Stimulated activated CD4-positive, alpha-beta T cell treated with anti-CD3 and anti-CD28 coated beads, TNF-alpha, amount 100 ng/mL, for 1 hour (primary cell): Measurements from ENCODE around the gene GRID2.

ENCODE experiments used
- DNase-seq, 3 donors: peaks; one replicate each; pipeline ENCODE4 v3.0.0-alpha.2; 2020; ENCODE audit warnings: low read depth in 3 of 3, low spot score in 1 of 3

The GRID2 gene

GRCh38 chr4:93182722-93183121 lies 879.0 kb downstream of the GRID2 start:
- DNase-seq: no peak

DNA sequence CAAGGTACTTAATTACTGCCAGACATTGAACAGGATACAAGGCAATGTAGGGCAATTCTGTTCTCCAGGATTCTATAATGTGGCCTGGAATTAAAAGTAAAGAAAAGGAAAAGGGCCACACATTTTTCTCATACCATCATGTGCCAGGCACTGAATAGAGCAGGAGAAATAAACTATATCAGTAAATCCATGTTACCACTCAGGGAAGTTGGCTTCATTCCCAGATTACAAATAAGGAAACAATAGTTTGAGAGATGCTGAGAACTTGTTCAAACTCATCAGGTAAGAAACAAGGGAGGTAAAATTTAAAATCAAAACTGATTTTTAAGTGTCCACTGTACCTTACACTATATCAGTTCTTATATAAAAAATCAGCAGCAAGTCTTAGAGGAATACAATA lies 879.8 kb downstream of the GRID2 start:
- DNase-seq: no peak

DNA sequence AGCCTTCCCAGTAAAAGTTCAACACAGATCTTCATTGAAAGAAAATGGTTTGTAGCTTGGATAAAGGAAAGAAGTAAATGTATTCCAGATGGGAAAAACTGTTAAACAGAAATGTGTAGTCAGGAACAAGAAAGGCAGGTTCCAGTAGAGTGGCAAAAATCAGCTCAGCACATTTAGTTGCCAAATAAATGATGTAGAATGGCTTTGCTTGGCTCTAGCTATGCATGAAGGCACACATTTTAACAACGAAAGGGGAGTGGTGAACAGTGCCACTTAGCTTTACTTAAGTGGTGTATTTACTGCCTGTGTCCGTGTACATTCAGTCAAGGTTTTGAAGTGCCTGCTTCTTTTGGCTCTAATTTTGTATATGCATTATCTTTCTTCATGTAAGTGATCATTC lies 880.3 kb downstream of the GRID2 start:
- no peak for DNase-seq

DNA sequence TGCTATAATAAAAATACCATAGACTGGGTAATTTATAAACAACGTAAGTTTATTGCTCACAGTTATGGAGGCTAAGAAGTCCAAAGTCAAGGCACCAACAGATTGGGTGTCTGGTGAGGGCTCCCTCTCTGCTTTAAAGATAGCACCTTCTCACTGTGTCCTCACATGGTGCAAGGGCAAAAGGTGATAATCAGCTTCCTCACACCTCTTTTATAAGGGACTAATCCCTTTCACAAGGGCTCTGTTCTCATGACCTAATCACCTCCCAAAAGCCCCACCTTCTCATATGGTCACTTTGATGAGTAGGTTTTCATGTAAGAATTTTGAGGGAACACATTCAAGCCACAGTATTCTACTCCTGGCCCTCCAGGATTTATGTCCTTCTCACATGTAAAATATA lies 883.1 kb downstream of the GRID2 start:
- no peak for DNase-seq

DNA sequence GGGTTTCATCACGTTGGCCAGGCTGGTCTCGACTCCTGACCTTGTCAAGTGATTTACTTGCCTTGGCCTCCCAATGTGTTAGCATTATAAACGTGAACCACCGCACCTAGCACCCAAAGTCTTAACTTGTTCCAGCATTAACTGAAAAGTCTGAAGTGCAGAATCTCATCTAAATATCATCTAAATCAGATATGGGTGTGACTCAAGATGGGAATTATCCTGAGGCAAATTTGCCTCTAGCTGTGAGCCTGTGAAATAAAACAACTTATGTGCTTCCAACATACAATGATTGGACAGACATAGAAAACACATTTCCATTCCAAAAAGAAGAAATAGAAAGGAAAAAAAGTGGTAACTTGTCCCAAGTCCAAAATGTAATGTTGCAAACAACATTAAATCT lies 883.7 kb downstream of the GRID2 start:
- no peak for DNase-seq

- no peak for DNase-seq
Observed at GRCh38 chr4:93187892-93188291, 884.1 kb downstream of the GRID2 start.

DNA sequence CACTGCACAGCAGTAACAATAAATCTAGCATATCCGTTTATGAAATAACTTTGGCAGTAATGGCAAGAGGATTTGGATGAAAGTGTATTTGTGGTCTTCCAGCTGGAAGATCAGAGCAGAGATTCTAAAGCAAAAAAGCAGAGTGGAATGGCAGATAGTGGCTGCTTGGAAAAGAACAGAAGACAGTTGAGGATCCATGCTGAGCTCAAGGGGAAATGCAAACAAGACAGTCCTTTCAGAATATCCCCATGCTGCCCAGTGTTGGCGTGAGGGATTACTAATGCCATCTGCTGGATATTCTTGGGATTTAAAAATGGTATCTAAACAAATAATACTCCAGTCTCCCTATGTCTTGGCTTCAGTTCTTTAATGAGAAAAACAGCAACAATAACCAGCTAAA lies 895.7 kb downstream of the GRID2 start:
- DNase-seq: no peak

DNA sequence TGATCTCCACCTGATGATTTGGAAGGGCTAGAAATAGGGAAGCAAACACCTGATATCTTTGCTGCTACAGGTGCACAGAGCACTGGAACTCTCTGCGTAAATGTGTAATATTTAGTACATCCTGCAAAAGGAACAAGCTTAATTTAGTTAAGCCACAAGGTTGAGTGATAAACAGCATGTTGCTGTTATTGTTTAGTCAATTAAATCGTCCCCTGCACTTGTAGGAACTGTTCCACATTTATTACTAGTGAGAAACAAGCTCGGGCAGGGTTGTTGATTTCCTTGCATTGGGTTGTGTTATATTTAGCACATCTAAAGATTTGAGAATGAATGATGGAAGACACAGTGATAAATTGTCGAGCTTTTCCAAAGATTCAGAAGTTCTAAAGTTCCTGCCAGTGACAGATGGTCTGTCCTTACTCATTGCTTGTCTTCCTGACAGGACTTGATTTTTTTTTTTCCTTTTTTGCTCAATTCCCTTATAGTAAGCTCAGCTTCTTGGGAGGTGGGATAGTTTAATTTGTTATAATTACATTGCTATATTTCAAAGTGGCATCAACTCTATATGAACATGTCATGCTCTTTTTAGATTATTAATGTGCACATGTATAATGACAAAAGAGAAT lies 897.8 kb downstream of the GRID2 start:
- DNase-seq: no peak

- DNase-seq: no peak
Observed at GRCh38 chr4:93203708-93204107, 899.9 kb downstream of the GRID2 start.

DNA sequence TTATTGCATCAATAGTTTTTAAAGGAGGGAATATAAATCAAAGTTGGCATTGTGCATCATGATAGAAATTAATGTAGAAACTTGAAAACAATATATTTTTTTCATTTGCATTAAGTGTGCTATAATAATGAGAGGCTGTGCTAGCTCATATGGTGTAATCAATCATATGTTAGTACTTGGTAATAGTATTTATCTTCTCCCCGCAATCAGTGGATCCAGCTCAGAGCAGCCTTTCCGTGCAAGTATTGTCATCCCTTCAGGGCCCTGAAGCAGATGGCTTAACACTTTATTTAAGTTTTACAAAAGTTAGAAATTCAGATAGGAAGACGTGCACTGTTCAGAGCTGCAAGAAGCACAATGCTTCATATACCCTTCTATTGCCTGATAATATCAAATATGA lies 908.5 kb downstream of the GRID2 start:
- no peak for DNase-seq

- DNase-seq: no peak
Observed at GRCh38 chr4:93216646-93217045, 912.9 kb downstream of the GRID2 start.

- DNase-seq: no peak
Observed at GRCh38 chr4:93217431-93217830, 913.7 kb downstream of the GRID2 start.

DNA sequence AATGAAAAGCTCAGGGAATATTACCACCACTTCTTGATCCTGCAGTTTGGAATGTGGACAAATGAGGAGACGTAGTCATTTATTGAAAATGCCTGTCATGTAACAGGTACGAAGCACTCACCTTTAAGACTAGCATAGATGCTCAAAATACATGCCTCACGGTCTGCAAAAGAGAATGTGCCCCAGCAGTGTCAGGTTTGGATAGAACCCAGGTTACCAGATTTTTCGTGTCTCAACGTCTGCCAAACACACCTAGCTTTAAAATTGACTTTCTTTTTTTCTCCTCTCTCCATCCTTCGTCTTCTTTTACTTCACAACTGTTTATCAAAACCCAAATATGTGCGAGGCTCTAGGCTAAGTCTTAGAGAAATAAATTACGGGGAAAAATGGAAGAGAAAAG lies 918.0 kb downstream of the GRID2 start:
- no peak for DNase-seq

- no peak for DNase-seq
Observed at GRCh38 chr4:93228021-93228420, 924.3 kb downstream of the GRID2 start.

- no peak for DNase-seq
Observed at GRCh38 chr4:93232883-93233282, 929.1 kb downstream of the GRID2 start.

GRCh38 chr4:93237521-93237920 lies 933.8 kb downstream of the GRID2 start:
- DNase-seq: no peak

GRCh38 chr4:93243262-93243661 lies 939.5 kb downstream of the GRID2 start:
- no peak for DNase-seq

GRCh38 chr4:93261207-93261606 lies 957.4 kb downstream of the GRID2 start:
- no peak for DNase-seq

DNA sequence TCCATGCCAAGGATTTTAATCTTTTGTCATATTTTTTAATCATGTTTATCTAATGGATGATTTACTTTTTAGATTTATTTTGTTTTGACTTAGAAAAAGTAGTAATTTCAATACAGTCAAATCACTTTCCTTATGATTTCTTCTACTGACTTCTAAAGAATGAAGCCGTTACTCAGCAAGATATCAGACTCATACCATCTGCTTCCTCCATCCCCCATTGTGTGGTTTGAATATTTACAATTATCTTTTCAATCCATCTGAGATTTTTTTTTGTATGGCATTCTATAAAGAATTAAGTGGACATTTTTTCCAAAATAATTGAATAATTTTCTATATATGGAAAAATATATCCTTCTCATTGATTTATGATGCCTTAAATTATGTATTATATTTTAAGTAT lies 959.4 kb downstream of the GRID2 start:
- no peak for DNase-seq

- no peak for DNase-seq
Observed at GRCh38 chr4:93267747-93268146, 964.0 kb downstream of the GRID2 start.

GRCh38 chr4:93285346-93285745 lies 981.6 kb downstream of the GRID2 start:
- no peak for DNase-seq

GRCh38 chr4:93289241-93289640 lies 985.5 kb downstream of the GRID2 start:
- no peak for DNase-seq

- DNase-seq: no peak
Observed at GRCh38 chr4:93289831-93290230, 986.1 kb downstream of the GRID2 start.

GRCh38 chr4:93299118-93299517 lies 995.4 kb downstream of the GRID2 start:
- DNase-seq: no peak
